ENCODE data around the gene PCDHGA1.
"Not testable (repeated sequence)": the region's sequence is repeated elsewhere in the genome, so short reads cannot be mapped to it uniquely, and the experiment has no call there.

PCDHGA1 gene

GRCh38 chr5:141412854-141413539 is 82.7 kb downstream of the PCDHGA1 start, which contains the start of gene PCDHGA10:
TSS of gene PCDHGA10 (plus strand) at chr5:141412987. CDS start at chr5:141413176, 189 bp downstream.
- DNase-seq (ENCODE audit: low spot score), result peak; percentile 59

GRCh38 chr5:141413540-141414069 is 83.3 kb downstream of the PCDHGA1 start:
- no peak for DNase-seq (ENCODE audit: low spot score)

GRCh38 chr5:141414548-141415274 is 84.4 kb downstream of the PCDHGA1 start:
- DNase-seq (ENCODE audit: low spot score), result not testable (repeated sequence)

- not testable (repeated sequence) for DNase-seq (ENCODE audit: low spot score)
Observed at GRCh38 chr5:141415275-141415618, 84.9 kb downstream of the PCDHGA1 start.

- peak; percentile 33 for DNase-seq (ENCODE audit: low spot score)
Observed at GRCh38 chr5:141417494-141418172, 87.3 kb downstream of the PCDHGA1 start, which contains the start of gene PCDHGB7. TSS of gene PCDHGB7 (plus strand) at chr5:141417677. CDS start at chr5:141417860, 183 bp downstream.

- no peak for DNase-seq (ENCODE audit: low spot score)
Observed at GRCh38 chr5:141419074-141419880, 89.0 kb downstream of the PCDHGA1 start.

GRCh38 chr5:141420855-141421488 is 90.7 kb downstream of the PCDHGA1 start, which contains the start of gene PCDHGA11:
TSS of gene PCDHGA11 (plus strand) at chr5:141421051. CDS start at chr5:141421228, 177 bp downstream.
- DNase-seq (ENCODE audit: low spot score), result peak; percentile 44

- DNase-seq (ENCODE audit: low spot score), result no peak
Observed at GRCh38 chr5:141421489-141421855, 91.2 kb downstream of the PCDHGA1 start.

GRCh38 chr5:141422742-141423291 is 92.5 kb downstream of the PCDHGA1 start:
- DNase-seq (ENCODE audit: low spot score), result no peak

GRCh38 chr5:141427783-141428426 is 97.6 kb downstream of the PCDHGA1 start:
- DNase-seq (ENCODE audit: low spot score), result no peak

- DNase-seq (ENCODE audit: low spot score), result peak; percentile 14
Observed at GRCh38 chr5:141430332-141431113, 100.2 kb downstream of the PCDHGA1 start, which contains the start of gene PCDHGA12. TSS of gene PCDHGA12 (plus strand) at chr5:141430507. CDS start at chr5:141430760, 253 bp downstream.

- no peak for DNase-seq (ENCODE audit: low spot score)
Observed at GRCh38 chr5:141431286-141431685, 101.0 kb downstream of the PCDHGA1 start.

- not testable (repeated sequence) for DNase-seq (ENCODE audit: low spot score)
Observed at GRCh38 chr5:141432308-141432707, 102.0 kb downstream of the PCDHGA1 start.

- not testable (repeated sequence) for DNase-seq (ENCODE audit: low spot score)
Observed at GRCh38 chr5:141432726-141433125, 102.4 kb downstream of the PCDHGA1 start.

GRCh38 chr5:141434006-141434405 is 103.7 kb downstream of the PCDHGA1 start:
- DNase-seq (ENCODE audit: low spot score), result no peak

- no peak for DNase-seq (ENCODE audit: low spot score)
Observed at GRCh38 chr5:141437221-141437620, 106.9 kb downstream of the PCDHGA1 start.

GRCh38 chr5:141439411-141440141 is 109.3 kb downstream of the PCDHGA1 start:
- DNase-seq (ENCODE audit: low spot score), result no peak

- DNase-seq (ENCODE audit: low spot score), result no peak
Observed at GRCh38 chr5:141440341-141440740, 110.0 kb downstream of the PCDHGA1 start.

Measured in CD4-positive, alpha-beta T cell treated with Interleukin-2 at 100 ng/mL for 4 hours (primary cell).